Gastroesophageal sphincter (tissue), 3 donors: ENCODE data around the gene CDH4.

Source experiments
- CTCF ChIP-seq, 4 experiments: fragments of 200-600 bp in 2 of 4; fragments of 450-650 bp in 2 of 4; sonication (generic) in 1 of 4; IDR thresholded peaks; one replicate each; pipeline ENCODE4 v1.5.1; 2017 to 2019; ENCODE audit warnings: antibody characterized with exemption in 4 of 4, mild to moderate bottlenecking in 2 of 4, moderate library complexity in 2 of 4
- POLR2AphosphoS5 ChIP-seq: sonication (generic); formaldehyde crosslinking; IDR thresholded peaks from one replicate; pipeline ENCODE4 v1.6.1; 2017; ENCODE audit warnings: antibody characterized with exemption

- TF ChIP-seq POLR2AphosphoS5, result no peak
- TF ChIP-seq CTCF (IDR thresholded peaks at IDR 0.05), result no peak
Observed at GRCh38 chr20:61663521-61664425, 411.7 kb downstream of the CDH4 start.
